HCT116 (cell line): Measurements from ENCODE around the gene TDO2. TPM values are rescaled to one million over a fixed set of nuclear protein-coding genes. Genes with fewer than 3 reads are reported as not detected.

ENCODE experiments used
- ATAC-seq: fragments of 200-7000 bp; cut with Tn5 transposase; 2 replicates; pipeline ENCODE4 v1.9.1; 2020; ENCODE audit warnings: mild to moderate bottlenecking, moderate library complexity
- BruUV-seq: library from RNA; stranded (reverse); fragments of 400-500 nt; replicated peaks from 2 replicates; lab custom pipeline; 2021; lab: Mats Ljungman, UMichigan
- CTCF ChIA-PET: fragments of 300-600 bp; sonication (Branson Sonifier 250); formaldehyde crosslinking; loops from one replicate; lab custom pipeline; 2021; ENCODE audit warnings: antibody characterized with exemption; lab: Charles Lee
- POLR2A ChIA-PET: fragments of 300-600, 350-600 bp; sonication (Branson Sonifier 250); formaldehyde crosslinking; loops from one replicate; lab custom pipeline; 2021; ENCODE audit warnings: antibody characterized with exemption; lab: Charles Lee
- RAD21 ChIA-PET, 2 experiments: fragments of 300-600 bp; sonication (Branson Sonifier 250); formaldehyde crosslinking; loops; one replicate each; lab custom pipeline; 2023; ENCODE audit warnings: low total read pairs in 2 of 2; ENCODE audit not compliant: uncharacterized antibody in 2 of 2, unreplicated experiment in 2 of 2, low non-redundant PET in 1 of 2; lab: Charles Lee
- DNase-seq: peaks from one replicate; pipeline ENCODE4 v3.0.0-alpha.2; 2010; ENCODE audit warnings: low read depth, low spot score
- H2AFZ ChIP-seq: fragments of 200-600 bp; shearing (Covaris generic), sonication (generic); 2 replicates; pipeline ENCODE4 v1.6.1; 2017; ENCODE audit warnings: low read depth, mixed run types, mixed read lengths, antibody characterized with exemption, low read length; ENCODE audit not compliant: poor library complexity, severe bottlenecking
- H3K27ac ChIP-seq: 2 replicates; pipeline ENCODE4 v1.5.1; 2012; ENCODE audit warnings: low read depth, low read length
- H3K27me3 ChIP-seq: fragments of 200-600 bp; sonication (generic); 2 replicates; pipeline ENCODE4 v1.6.1; 2016; ENCODE audit warnings: mixed run types, low read length, mixed read lengths; ENCODE audit not compliant: insufficient read depth
- H3K36me3 ChIP-seq, 2 experiments: fragments of 200-500 bp in 1 of 2; fragments of 200-600 bp in 1 of 2; sonication (Bioruptor generic) in 1 of 2; sonication (generic) in 1 of 2; 2 replicates each; pipeline versions ENCODE4 v1.5.1 to v1.6.1; 2014 to 2016; ENCODE audit warnings: low read length in 2 of 2, inconsistent platforms in 1 of 2, mixed read lengths in 1 of 2, mixed run types in 1 of 2; ENCODE audit not compliant: insufficient read depth in 2 of 2, control insufficient read depth in 1 of 2
- H3K4me1 ChIP-seq, 2 experiments: fragments of 200-600 bp in 1 of 2; sonication (generic) in 1 of 2; 2 replicates each; pipeline versions ENCODE4 v1.5.1 to v1.6.1; 2012 to 2017; ENCODE audit warnings: low read length in 2 of 2, inconsistent platforms in 1 of 2, mild to moderate bottlenecking in 1 of 2, mixed read lengths in 1 of 2, mixed run types in 1 of 2, moderate library complexity in 1 of 2; ENCODE audit not compliant: insufficient read depth in 2 of 2, control insufficient read depth in 1 of 2
- H3K4me2 ChIP-seq: fragments of 200-600 bp; sonication (generic); 2 replicates; pipeline ENCODE4 v1.6.1; 2017; ENCODE audit warnings: mixed run types, low read length, mixed read lengths
- H3K4me3 ChIP-seq, 2 experiments: fragments of 200-600 bp in 1 of 2; sonication (generic) in 1 of 2; replicated peaks in 1 of 2; 2 replicates each; pipeline ENCODE4 v1.5.1; 2011 to 2016; ENCODE audit warnings: low read length in 2 of 2, control low read depth in 1 of 2, low read depth in 1 of 2, mild to moderate bottlenecking in 1 of 2, mixed read lengths in 1 of 2, mixed run types in 1 of 2
- H3K79me2 ChIP-seq: fragments of 200-600 bp; sonication (generic); 2 replicates; pipeline ENCODE4 v1.6.1; 2017; ENCODE audit warnings: mild to moderate bottlenecking, mixed run types, low read length, moderate library complexity, mixed read lengths; ENCODE audit not compliant: insufficient read depth
- H3K9ac ChIP-seq: fragments of 200-600 bp; sonication (generic); 2 replicates; pipeline ENCODE4 v1.6.1; 2016; ENCODE audit warnings: low read length, mixed read lengths
- H3K9me2 ChIP-seq: fragments of 200-600 bp; sonication (generic), shearing (Covaris generic); 2 replicates; pipeline ENCODE4 v1.6.1; 2017; ENCODE audit warnings: mixed run types, mild to moderate bottlenecking, moderate library complexity; ENCODE audit not compliant: insufficient read depth
- H3K9me3 ChIP-seq, 2 experiments: fragments of 200-500 bp in 1 of 2; fragments of 200-600 bp in 1 of 2; sonication (Bioruptor generic) in 1 of 2; sonication (generic) in 1 of 2; 2 replicates each; pipeline ENCODE4 v1.6.1; 2014 to 2017; ENCODE audit warnings: low read length in 2 of 2, mixed read lengths in 2 of 2, inconsistent platforms in 1 of 2, low read depth in 1 of 2, mild to moderate bottlenecking in 1 of 2, mixed run types in 1 of 2, moderate library complexity in 1 of 2; ENCODE audit not compliant: control insufficient read depth in 1 of 2, insufficient read depth in 1 of 2
- H4K20me1 ChIP-seq: fragments of 200-600 bp; sonication (generic), shearing (Covaris generic); 2 replicates; pipeline ENCODE4 v1.6.1; 2017; ENCODE audit warnings: mixed run types, mild to moderate bottlenecking, moderate library complexity; ENCODE audit not compliant: insufficient read depth
- CBX3 ChIP-seq: IDR thresholded peaks from 2 replicates; pipeline ENCODE4 v1.6.1; 2012; ENCODE audit warnings: low read depth
- CEBPB ChIP-seq: IDR thresholded peaks from 2 replicates; pipeline ENCODE4 v1.6.1; 2012; ENCODE audit warnings: low read depth
- CTCF ChIP-seq, 3 experiments: fragments of 200-600 bp in 1 of 3; sonication (generic) in 1 of 3; IDR thresholded peaks in 2 of 3; conservative IDR thresholded peaks in 1 of 3; 2 replicates each; pipeline ENCODE4 v1.5.1; 2012 to 2017; ENCODE audit warnings: low read depth in 2 of 3, low read length in 2 of 3, antibody characterized with exemption in 1 of 3, borderline replicate concordance in 1 of 3, control low read depth in 1 of 3, mild to moderate bottlenecking in 1 of 3, mixed read lengths in 1 of 3, mixed run types in 1 of 3, moderate library complexity in 1 of 3; ENCODE audit not compliant: insufficient read depth in 1 of 3
- ELF1 ChIP-seq: IDR thresholded peaks from 2 replicates; pipeline ENCODE4 v1.6.1; 2012; ENCODE audit warnings: low read depth, borderline replicate concordance
- EZH2 ChIP-seq: fragments of 200-600 bp; sonication (generic); IDR thresholded peaks from 2 replicates; pipeline ENCODE4 v1.6.1; 2017; ENCODE audit warnings: antibody characterized with exemption, mixed run types
- EZH2phosphoT487 ChIP-seq: fragments of 200-600 bp; IDR thresholded peaks from 2 replicates; pipeline ENCODE4 v1.6.1; 2018; ENCODE audit warnings: antibody characterized with exemption, borderline replicate concordance
- FOSL1 ChIP-seq: IDR thresholded peaks from 2 replicates; pipeline ENCODE4 v1.6.1; 2012; ENCODE audit warnings: low read depth
- JUND ChIP-seq: IDR thresholded peaks from 2 replicates; pipeline ENCODE4 v1.6.1; 2012
- POLR2AphosphoS5 ChIP-seq: IDR thresholded peaks from 2 replicates; pipeline ENCODE4 v1.6.1; 2011; ENCODE audit warnings: mild to moderate bottlenecking, low read depth, low read length, moderate library complexity
- RAD21 ChIP-seq: IDR thresholded peaks from 2 replicates; pipeline ENCODE4 v1.6.1; 2012; ENCODE audit warnings: low read depth, mild to moderate bottlenecking
- REST ChIP-seq: IDR thresholded peaks from 2 replicates; pipeline ENCODE4 v1.6.1; 2012; ENCODE audit warnings: low read depth
- SP1 ChIP-seq: IDR thresholded peaks from 2 replicates; pipeline ENCODE4 v1.6.1; 2012; ENCODE audit warnings: low read depth
- TCF7L2 ChIP-seq: IDR thresholded peaks from 2 replicates; pipeline ENCODE4 v1.7.0; 2011; ENCODE audit warnings: borderline replicate concordance, inconsistent platforms; ENCODE audit not compliant: insufficient read depth, insufficient read length; ENCODE audit errors: extremely low read depth
- YY1 ChIP-seq: IDR thresholded peaks from 2 replicates; pipeline ENCODE4 v1.6.1; 2011; ENCODE audit warnings: low read length, low read depth, moderate library complexity, mild to moderate bottlenecking; ENCODE audit not compliant: insufficient replicate concordance; ENCODE audit errors: extremely low read depth
- ZBTB33 ChIP-seq: IDR thresholded peaks from 2 replicates; pipeline ENCODE4 v1.6.1; 2011; ENCODE audit warnings: mild to moderate bottlenecking, low read length, moderate library complexity; ENCODE audit not compliant: insufficient replicate concordance; ENCODE audit errors: extremely low read depth
- ZFX ChIP-seq: fragments of 450-650 bp; IDR thresholded peaks from 2 replicates; pipeline ENCODE4 v1.6.1; 2017
- ZNF274 ChIP-seq: fragments of 200-500 bp; sonication (Bioruptor generic); IDR thresholded peaks from 2 replicates; pipeline ENCODE4 v1.6.1; 2014; ENCODE audit warnings: mild to moderate bottlenecking, low read depth, low read length, inconsistent platforms
- intact Hi-C: fragments of 100-400 bp; cut with micrococcal nuclease; formaldehyde crosslinking; loops from 2 replicates; pipeline ENCODE4 v1.10.0; 2022
- total RNA-seq: library from RNA; stranded (reverse); gene quantifications from one replicate; pipeline ENCODE4 v1.2.1, GENCODE V29; 2021; ENCODE audit not compliant: unreplicated experiment

The TDO2 gene
- total RNA-seq, 1 experiment from 2014 or later: 0.27 TPM

DNA sequence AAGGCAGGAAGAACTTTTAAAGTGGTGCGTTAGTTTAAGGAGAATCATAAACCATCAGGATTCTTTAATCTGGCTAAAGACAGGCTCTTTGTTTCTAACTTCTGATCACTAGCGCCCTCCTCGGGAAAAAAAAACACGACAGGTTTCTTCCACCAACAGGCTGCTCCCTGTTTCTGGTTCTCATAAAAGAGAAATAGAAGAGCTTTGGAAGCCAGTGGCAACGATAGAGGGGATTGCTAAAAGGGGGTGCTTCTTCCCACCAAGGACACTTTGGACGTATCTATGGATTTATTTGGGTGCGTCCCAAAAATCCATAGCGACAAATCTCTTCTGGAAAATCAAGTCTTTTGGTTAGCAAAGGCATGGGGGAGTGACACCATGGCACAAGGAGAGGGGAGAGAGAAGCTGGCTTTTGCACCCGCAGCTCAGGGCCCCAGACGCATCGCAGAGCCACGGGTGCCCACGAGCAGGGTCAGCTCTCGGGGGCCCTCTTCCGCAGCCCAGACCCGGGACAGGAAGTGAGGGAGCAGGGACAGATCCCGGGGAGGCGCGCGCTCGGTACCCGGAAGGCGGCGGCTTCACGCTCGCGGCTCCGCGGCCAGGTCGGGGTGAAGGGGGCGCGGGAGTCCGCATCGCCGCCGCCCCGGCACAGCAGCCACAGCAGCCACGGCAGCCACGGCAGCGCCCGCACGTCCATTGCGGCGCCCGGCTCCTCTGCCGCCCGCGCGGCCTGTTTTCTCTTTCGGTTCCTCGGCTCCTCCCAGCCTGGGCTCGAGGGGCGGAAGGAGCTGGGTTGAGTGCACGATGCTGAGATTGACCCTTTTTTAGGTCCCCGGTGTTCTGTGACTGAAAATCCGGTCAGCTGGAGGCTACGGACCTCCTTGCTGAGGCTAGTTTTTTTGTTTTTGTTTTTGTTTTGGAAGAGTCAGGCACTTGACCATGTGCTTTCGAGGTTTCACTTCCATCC is 49.9 kb downstream of the TDO2 start, which contains the start of gene CTSO:
CTSO (minus strand) TSS at position 716 of the 967 bp plus-strand sequence; CDS start at position 697, 19 bp downstream.
- Histone ChIP-seq H4K20me1 (no peaks in the 10 kb centered on the region), H3K4me3 (peak within 1 kb of the TSS; percentile 33 to 56), H3K9me3 (no peaks in the 10 kb centered on the region), H3K9ac (peak within 1 kb of the TSS; percentile 63), H3K79me2 (no peaks in the 10 kb centered on the region), H3K4me2 (peak within 1 kb of the TSS; percentile 72), H3K36me3 (no peaks in the 10 kb centered on the region), H2AFZ (peak within 1 kb of the TSS; percentile 74), H3K9me2 (no peaks in the 10 kb centered on the region), H3K4me1 (peaks cover 0 to 6% of the 10 kb centered on the region in 2 experiments; a peak in 1 of 4 replicates), H3K27ac (peak within 1 kb of the TSS; percentile 72), H3K27me3 (no peaks in the 10 kb centered on the region)
- ChIA-PET RAD21 (interaction anchor here in 1 of 2 experiments (0.6 to 1.4 kb wide), 3 partner anchors 143 to 1100 kb away, joined by 3 to 5 read pairs (median 3); no protein-coding TSS in a partner anchor), CTCF (interaction anchor here (0.5 to 3.6 kb wide), 7 partner anchors 9 to 550 kb away, joined by 3 to 37 read pairs (median 4); no protein-coding TSS in a partner anchor), POLR2A (interaction anchor here (1.0 kb wide), 1 partner anchor 143 kb away, joined by 4 read pairs; no protein-coding TSS in a partner anchor)
- BruUV-seq: no TSS peak
- intact Hi-C loops: loop anchor here (1.0 kb wide), 3 partner anchors 144 to 549 kb away; no protein-coding TSS in a partner anchor
- DNase-seq (peak; percentile 56), ATAC-seq (peak; percentile 90)
- peak; percentile 63 for TF ChIP-seq ZFX
- no peak for TF ChIP-seq REST
- no peak for TF ChIP-seq EZH2
- no peak for TF ChIP-seq ZNF274
- peak; percentile 16 for TF ChIP-seq YY1
- no peak for TF ChIP-seq CEBPB
- TF ChIP-seq CBX3: no peak
- no peak for TF ChIP-seq FOSL1
- TF ChIP-seq EZH2phosphoT487: no peak
- no peak for TF ChIP-seq JUND
- no peak for TF ChIP-seq TCF7L2
- peak; percentile 64 for TF ChIP-seq RAD21
- peak; percentile 46 to 66 (median 65) for TF ChIP-seq CTCF (IDR thresholded peaks at IDR 0.05 in 2 of 3, conservative IDR thresholded peaks at IDR 0.05 in 1 of 3; ENCODE audit: borderline replicate concordance in 1 of 3, insufficient read depth in 1 of 3, low read depth in 2 of 3, low read length in 2 of 3)
- no peak for TF ChIP-seq ZBTB33
- TF ChIP-seq SP1: no peak
- TF ChIP-seq POLR2AphosphoS5: peak; percentile 49; the same call in 1 of the 2 replicates
- TF ChIP-seq ELF1: peak; percentile 39
